GM19395 (cell line): ENCODE measurements around the gene COX10.
"Not testable (repeated sequence)": the region's sequence is repeated elsewhere in the genome, so short reads cannot be mapped to it uniquely, and the experiment has no call there.

Experiments
- ATAC-seq: cut with Tn5 transposase; IDR thresholded peaks from one replicate; pipeline ENCODE4 v1.9.1; 2021; ENCODE audit warnings: mild to moderate bottlenecking, moderate library complexity; ENCODE audit not compliant: unreplicated experiment

COX10 gene

GRCh38 chr17:14069251-14070021 lies at the start of gene COX10:
TSS of gene COX10 (plus strand) at chr17:14069504. CDS start at chr17:14069606, 102 bp downstream.
- ATAC-seq: peak; percentile 99

DNA sequence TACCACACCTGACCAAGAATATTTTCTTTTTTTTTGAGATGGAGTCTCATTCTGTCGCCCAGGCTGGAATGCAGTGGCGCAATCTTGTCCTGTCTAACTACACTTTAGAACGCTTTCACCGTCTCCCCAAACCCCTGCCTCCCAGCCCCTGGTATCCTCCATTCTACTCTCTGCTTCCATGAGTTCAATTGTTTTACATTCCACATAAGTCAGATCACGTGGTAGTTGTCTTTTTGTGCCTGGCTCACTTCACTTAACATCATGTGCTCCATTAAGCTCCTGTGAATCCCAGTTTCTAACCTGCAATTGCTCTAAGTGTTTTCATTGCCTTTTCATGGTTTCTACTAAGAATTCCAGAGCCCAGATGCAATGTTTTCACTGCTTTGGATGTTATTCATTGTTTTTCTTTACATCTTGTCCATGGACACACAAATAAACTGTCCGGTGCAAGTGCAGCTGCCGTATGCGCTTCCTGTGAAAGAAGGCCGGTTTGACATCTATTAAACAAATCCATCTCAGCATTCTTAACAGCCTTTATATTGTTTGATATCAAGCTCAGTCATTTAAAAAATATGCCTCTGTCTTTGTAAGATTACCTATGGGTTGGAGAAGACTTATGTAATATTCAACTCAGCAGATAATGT lies 47.5 kb upstream of the COX10 start:
- ATAC-seq: not testable (repeated sequence)

DNA sequence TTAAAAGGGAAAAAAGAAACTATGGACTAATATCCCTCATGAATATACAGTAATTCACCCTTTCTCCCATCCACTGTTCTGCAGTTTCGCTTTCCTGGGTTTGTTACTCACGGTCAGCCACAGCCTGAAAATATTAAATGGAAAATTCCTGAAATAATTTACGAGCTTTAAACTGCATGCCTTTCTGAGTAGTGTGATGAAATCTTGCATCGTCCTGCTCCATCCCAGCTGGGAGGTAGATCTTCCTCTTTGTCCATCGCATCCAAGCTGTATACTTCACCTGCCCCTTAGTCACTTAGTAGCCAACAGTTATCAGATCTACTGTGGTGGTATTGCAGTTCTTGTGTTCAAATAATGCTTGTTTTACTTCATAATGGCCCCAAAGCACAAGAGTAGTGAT lies 39.5 kb upstream of the COX10 start:
- not testable (repeated sequence) for ATAC-seq

DNA sequence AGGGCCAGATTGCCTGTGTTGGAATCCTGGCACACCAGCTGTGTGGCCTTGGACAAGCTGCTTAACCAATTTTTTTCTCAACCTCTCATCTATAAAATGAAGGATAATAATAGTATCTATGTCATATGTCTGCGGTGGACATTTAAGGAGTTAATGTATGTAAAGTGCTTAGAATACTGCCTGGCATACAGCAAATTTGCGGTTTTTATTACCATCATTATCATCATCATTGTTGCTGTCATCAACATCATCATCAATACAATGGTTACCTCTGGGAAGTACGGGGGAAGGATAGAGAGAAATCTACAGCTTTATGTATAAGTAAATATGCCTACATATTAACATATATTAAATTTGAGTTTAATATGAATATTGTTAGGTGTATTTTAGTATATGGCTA lies 37.1 kb upstream of the COX10 start:
- ATAC-seq: no peak

GRCh38 chr17:14033166-14033565 lies 36.1 kb upstream of the COX10 start:
- no peak for ATAC-seq

DNA sequence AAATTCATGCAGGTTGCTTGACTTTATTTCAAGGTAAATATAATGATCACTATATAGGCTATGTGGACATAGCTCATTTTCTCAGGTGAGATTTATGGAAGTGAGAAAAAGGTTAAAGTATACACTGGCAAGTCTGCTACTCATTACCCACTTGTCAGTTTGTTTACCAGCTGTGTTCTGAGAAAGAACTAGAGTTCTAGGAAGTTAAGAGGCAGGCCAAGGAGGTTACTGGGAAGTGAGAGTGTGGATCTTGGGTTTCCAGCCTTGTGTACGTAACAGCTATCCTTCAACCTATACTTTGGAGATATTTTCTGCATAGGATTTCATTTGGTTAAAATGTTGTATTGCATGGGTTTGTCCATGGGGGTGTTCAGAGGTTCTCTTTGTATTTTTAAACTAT lies 31.9 kb upstream of the COX10 start:
- ATAC-seq: no peak

GRCh38 chr17:14038206-14038605 lies 31.1 kb upstream of the COX10 start:
- ATAC-seq: no peak

DNA sequence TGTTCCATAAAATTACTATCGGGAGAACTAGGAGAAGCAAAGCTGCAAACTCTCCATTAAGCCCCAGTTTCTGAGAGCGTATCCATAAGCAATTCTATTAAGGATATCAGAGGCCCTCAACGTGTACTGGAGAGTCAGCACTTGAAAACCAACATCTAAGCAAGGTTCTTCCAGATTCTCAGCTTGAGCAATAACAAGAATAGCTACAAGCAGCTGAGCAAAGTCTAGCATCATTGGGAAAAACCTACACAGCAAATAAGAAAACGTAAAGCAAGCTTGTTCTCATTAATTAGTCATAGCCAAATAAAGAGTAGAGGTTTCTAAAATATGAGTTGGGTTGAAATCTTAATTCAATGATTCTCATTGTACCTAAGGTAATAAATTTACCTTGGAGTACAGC lies 26.9 kb upstream of the COX10 start:
- ATAC-seq: peak; percentile 56

DNA sequence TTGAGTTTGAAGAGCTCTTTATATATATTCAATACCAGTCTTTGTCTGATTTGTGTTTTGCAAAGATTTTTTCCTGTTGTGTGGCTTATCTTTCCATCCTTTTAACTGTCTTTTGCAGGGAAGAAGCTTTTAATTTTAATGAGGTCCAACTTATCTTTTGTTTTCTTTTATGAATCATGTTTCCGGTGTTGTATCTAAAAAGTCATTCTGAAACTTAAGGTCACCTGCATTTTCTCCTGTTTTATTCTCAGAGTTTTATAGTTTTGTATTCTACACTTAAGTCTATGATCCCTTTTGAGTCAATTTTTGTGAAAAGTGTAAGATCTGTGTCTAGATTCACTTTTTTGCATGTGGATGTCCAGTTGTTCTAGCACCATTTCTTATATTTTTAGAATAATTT lies 24.6 kb upstream of the COX10 start:
- ATAC-seq: no peak

- no peak for ATAC-seq
Measured at GRCh38 chr17:14046978-14047377, 22.3 kb upstream of the COX10 start.

DNA sequence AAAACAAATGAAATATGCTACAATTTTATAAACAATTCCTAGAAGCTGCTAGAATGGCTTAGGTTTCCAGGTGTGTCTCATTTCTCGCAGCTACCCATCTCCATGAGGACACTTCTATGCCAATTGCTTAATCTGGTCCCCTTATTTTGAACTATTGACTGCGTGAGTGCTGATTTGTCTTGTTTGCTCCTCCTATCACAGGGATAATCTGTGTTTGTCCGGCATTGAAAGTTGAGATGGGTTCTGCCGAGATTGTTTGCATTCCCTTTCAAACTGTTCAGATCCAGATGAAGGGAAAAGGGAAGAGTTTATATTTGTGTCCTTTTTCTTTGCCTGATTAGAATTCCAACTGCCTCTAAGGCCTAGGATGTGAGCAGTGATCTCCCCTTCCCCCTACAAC lies 21.7 kb upstream of the COX10 start:
- ATAC-seq: no peak

- ATAC-seq: no peak
Measured at GRCh38 chr17:14048169-14048568, 21.1 kb upstream of the COX10 start.

- no peak for ATAC-seq
Measured at GRCh38 chr17:14050616-14051015, 18.7 kb upstream of the COX10 start.

- ATAC-seq: no peak
Measured at GRCh38 chr17:14051692-14052091, 17.6 kb upstream of the COX10 start.

DNA sequence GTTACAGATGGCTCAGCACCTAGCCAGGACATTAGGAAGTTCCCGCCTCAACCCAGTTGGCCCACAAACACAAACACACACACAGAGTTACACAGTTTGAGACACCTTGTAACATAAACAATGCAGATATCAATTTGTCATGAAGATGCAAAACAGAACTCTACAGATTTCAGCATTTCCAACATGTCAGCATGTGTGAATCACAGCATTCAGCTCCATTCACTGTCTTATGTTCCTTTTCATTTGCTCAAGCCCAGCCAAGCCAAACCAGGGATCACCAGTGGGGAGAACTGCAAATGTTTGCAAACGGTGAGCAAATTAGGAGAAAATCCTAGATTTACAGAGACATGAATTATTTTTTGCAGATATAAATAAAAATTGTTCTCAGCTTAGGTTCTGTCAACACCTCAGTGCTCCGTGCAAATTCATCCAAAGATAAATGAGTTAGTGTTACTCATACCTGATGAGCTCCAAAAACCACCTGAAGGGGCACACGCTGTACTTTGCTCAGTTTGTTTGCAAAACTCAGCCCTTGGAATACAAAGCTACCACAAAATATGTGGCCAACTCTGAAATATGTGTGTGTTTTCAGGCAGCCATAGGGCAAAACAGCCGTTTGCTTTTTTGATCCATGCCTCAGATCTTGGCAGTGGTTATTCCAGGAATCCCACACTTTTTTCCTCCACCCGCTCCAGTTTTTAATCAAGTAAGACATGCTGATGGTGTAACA lies 16.3 kb upstream of the COX10 start:
- ATAC-seq: no peak

GRCh38 chr17:14057591-14057990 lies 11.7 kb upstream of the COX10 start:
- ATAC-seq: no peak

DNA sequence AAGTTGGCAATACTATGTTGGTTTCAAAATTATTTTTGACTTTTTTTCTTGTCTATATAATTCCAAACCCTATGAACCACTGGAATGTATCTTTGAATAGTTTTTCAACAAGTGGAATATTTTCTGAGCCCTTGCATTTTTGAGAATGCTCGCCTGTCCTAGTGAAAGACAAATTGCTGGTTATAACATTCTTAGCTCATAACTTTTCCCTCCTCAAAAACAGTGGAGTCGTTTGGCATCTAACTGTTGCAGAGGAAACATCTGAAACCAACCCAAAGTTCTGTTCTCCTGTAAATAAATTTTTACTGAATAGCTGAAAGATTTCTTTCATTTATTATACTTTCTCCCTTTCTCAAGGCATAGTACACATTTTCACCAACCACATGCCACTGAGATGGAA lies 11.3 kb upstream of the COX10 start:
- no peak for ATAC-seq

- no peak for ATAC-seq
Measured at GRCh38 chr17:14060706-14061105, 8.6 kb upstream of the COX10 start.

DNA sequence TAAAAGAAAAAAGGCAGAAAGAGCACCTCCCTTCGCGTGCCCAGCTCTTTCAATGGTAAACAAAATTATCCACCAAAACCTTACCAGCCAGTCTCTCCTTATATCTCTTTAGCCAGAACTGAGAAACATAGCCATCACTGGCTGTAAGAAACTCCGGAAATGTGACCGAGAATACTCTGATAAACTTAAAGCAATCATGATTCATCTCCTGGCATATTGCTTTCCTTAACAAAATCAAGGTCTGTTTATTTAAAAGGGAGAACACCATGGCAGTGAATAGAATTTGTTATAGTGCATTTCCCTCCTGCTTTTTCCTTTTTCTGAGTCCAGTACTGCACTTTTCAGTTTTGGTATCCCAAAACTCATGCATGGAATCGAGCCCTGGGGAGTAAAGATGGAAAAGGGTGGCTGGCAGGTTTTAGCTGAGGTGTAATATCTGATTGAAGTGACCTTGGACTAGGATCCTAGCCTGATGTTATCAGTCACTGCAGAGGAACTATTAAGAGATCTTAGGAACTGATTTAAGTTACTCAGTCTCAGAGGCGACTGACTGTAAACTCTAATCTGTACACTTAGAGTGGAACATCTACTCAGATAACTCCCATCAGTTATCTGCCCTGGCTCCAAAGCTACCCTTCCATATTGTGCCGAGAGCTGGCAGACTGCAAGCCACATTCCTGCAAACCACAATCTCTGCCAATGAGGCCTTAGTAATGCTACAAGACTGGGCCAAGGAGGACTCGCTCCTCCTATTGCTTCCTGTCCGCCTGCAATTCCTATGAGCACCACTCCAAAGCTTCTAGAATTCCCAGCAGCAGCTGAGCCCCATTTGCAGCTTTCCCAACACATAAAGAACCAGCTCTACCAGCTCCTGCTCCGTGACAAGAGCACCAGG lies 7.4 kb upstream of the COX10 start:
- no peak for ATAC-seq

- ATAC-seq: no peak
Measured at GRCh38 chr17:14067347-14067746, 2.0 kb upstream of the COX10 start.
